ENCODE results near the gene PILRA. TPM values are rescaled to one million over a fixed set of nuclear protein-coding genes. Genes with fewer than 3 reads are reported as not detected.
"Not testable (repeated sequence)": the region's sequence is repeated elsewhere in the genome, so short reads cannot be mapped to it uniquely, and the experiment has no call there.

Gene PILRA
- total RNA-seq, 1 donor from 2014 or later = 0.68 TPM

- DNase-seq = peak; percentile 48
Measured at GRCh38 chr7:100435401-100436304, 62.4 kb downstream of the PILRA start.

GRCh38 chr7:100437150-100438100 lies 64.1 kb downstream of the PILRA start:
- DNase-seq = no peak

GRCh38 chr7:100438172-100438571 lies 64.9 kb downstream of the PILRA start:
- no peak for DNase-seq

GRCh38 chr7:100438731-100439130 lies 65.4 kb downstream of the PILRA start:
- DNase-seq = not testable (repeated sequence)

- DNase-seq = not testable (repeated sequence)
Measured at GRCh38 chr7:100439244-100439643, 66.0 kb downstream of the PILRA start.

GRCh38 chr7:100441641-100442535 lies 68.6 kb downstream of the PILRA start:
- no peak for DNase-seq

- no peak for DNase-seq
Measured at GRCh38 chr7:100443096-100443840, 70.0 kb downstream of the PILRA start.

- DNase-seq = peak; percentile 98
Measured at GRCh38 chr7:100444311-100445278, 71.3 kb downstream of the PILRA start.

- no peak for DNase-seq
Measured at GRCh38 chr7:100446040-100446439, 72.8 kb downstream of the PILRA start.

- not testable (repeated sequence) for DNase-seq
Measured at GRCh38 chr7:100447363-100447762, 74.1 kb downstream of the PILRA start.

- no peak for DNase-seq
Measured at GRCh38 chr7:100449190-100449795, 76.0 kb downstream of the PILRA start.

Other genes with a start within 250 kb of the PILRA start
- gene MBLAC1, start 246.5 kb upstream of the PILRA start, total RNA-seq = 2.4 and 3.7 TPM in 2 replicates
- 55.1 and 133 TPM in 2 replicates for gene LAMTOR4, start 224.6 kb upstream of the PILRA start, total RNA-seq
- gene TRAPPC14, start 214.8 kb upstream of the PILRA start, total RNA-seq = 4.1 and 4.7 TPM in 2 replicates
- gene GAL3ST4, start 204.9 kb upstream of the PILRA start, total RNA-seq = 0.17 and 0.88 TPM in 2 replicates
- 2.8 and 4.4 TPM in 2 replicates for gene GPC2, start 196.1 kb upstream of the PILRA start, total RNA-seq
- 0.17 and 0.23 TPM in 2 replicates for gene STAG3, start 195.6 kb upstream of the PILRA start, total RNA-seq
- gene PVRIG, start 153.5 kb upstream of the PILRA start, total RNA-seq = not detected in 2 replicates
- not detected in 2 replicates for gene SPDYE3, start 65.8 kb upstream of the PILRA start, total RNA-seq
- 11.6 and 17.0 TPM in 2 replicates for gene PILRB, start 15.4 kb upstream of the PILRA start, total RNA-seq
- 0.51 and 0.98 TPM in 2 replicates for gene ZCWPW1, start 55.2 kb downstream of the PILRA start, total RNA-seq
- 54.3 and 56.5 TPM in 2 replicates for gene MEPCE, start 56.3 kb downstream of the PILRA start, total RNA-seq
- gene PPP1R35, start 63.0 kb downstream of the PILRA start, total RNA-seq = 19.3 and 28.1 TPM in 2 replicates
- gene SPACDR, start 90.8 kb downstream of the PILRA start, total RNA-seq = 0.34 and 0.93 TPM in 2 replicates
- 32.3 and 44.2 TPM in 2 replicates for gene TSC22D4, start 105.7 kb downstream of the PILRA start, total RNA-seq
- gene NYAP1, start 110.4 kb downstream of the PILRA start, total RNA-seq = 4.3 and 5.4 TPM in 2 replicates
- 49.5 and 62.2 TPM in 2 replicates for gene AGFG2, start 165.7 kb downstream of the PILRA start, total RNA-seq
- not detected in 2 replicates for gene SAP25, start 200.4 kb downstream of the PILRA start, total RNA-seq
- gene LRCH4, start 212.6 kb downstream of the PILRA start, total RNA-seq = 12.1 and 20.3 TPM in 2 replicates
- gene FBXO24, start 212.8 kb downstream of the PILRA start, total RNA-seq = 0.60 TPM in 1 of 2 replicates, not detected in the other
- gene PCOLCE, start 228.9 kb downstream of the PILRA start, total RNA-seq = 0.51 and 0.56 TPM in 2 replicates
- 4.9 and 10.3 TPM in 2 replicates for gene MOSPD3, start 239.1 kb downstream of the PILRA start, total RNA-seq